ENCODE results near the gene CA5B.
"Not testable (repeated sequence)": the region's sequence is repeated elsewhere in the genome, so short reads cannot be mapped to it uniquely, and the experiment has no call there.

Gene CA5B

GRCh38 chrX:15814771-15815365, 76.8 kb downstream of the CA5B start:
- DNase-seq (ENCODE audit: low read depth) = no peak

- DNase-seq (ENCODE audit: low read depth) = peak; percentile 46
These were observed 77.8 kb downstream of the CA5B start for GRCh38 chrX:15815779-15816437.

- peak; percentile 51 for DNase-seq (ENCODE audit: low read depth)
These were observed 78.4 kb downstream of the CA5B start for GRCh38 chrX:15816438-15816809.

DNA sequence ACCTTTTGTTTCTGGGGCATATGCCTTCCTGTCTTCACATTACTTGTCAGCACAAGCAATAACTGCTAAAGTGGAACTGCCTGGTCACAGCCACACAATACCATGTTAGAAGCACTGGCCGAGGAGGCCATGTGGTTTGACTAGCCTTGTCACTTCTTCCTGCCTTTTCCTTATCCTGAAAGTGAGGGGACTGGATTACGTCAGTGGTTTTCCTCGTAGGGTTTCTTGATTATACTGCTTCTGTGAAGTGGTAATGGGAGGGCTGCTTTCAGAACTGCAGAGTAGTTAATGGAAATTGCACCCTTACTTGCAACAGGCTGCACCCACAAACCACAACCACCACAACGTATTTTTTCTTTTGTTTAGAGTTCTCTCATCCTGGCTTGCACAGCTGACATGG, 78.8 kb downstream of the CA5B start:
- no peak for DNase-seq (ENCODE audit: low read depth)

GRCh38 chrX:15820106-15821073, 82.3 kb downstream of the CA5B start:
- DNase-seq (ENCODE audit: low read depth) = no peak

GRCh38 chrX:15822922-15823321, 84.9 kb downstream of the CA5B start:
- no peak for DNase-seq (ENCODE audit: low read depth)

DNA sequence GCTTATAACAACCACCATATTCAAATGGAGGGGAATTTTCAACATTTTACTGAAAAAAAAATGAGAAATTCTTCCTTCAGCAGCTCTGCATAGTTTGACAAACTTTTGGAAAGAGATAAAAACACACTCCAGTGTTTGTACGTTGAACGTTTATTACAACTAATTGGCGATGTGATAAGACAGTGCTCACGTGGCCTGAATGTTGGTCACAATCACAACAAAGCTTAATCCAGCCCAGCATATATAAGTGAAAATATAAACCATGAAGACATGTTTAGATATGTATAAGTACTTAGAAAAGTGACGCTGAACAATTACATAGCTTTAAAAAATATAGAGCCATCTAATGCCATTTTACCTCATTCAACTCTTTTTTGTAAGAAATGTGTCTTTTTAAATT, 87.9 kb downstream of the CA5B start:
- DNase-seq (ENCODE audit: low read depth) = no peak

- DNase-seq (ENCODE audit: low read depth) = no peak
These were observed 91.1 kb downstream of the CA5B start for GRCh38 chrX:15829217-15829616.

- not testable (repeated sequence) for DNase-seq (ENCODE audit: low read depth)
These were observed 93.3 kb downstream of the CA5B start for GRCh38 chrX:15831347-15831746.

DNA sequence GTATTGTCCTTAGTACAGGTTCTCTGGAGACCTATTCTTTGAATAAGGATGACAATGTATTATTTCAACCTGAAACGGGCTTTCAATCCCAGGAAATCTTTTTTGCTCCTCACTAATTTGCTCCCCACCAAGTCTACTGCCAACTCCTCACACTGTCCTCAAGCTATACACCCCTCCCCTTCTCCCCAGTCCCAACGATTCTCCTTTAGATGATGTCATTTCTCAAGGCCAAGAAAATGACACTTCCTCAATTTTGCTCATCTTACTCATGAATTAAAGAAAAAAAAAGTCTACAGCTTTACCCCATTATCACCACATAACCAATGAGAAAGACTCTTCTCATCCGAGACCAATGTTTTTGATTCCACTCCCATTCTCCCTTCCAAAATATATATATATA, 96.0 kb downstream of the CA5B start:
- DNase-seq (ENCODE audit: low read depth) = peak; percentile 9

- DNase-seq (ENCODE audit: low read depth) = peak; percentile 29
These were observed 96.9 kb downstream of the CA5B start for GRCh38 chrX:15834827-15835595.

All from EH (cell line).